ENCODE measurements around the gene SPAG17. TPM values are rescaled to one million over a fixed set of nuclear protein-coding genes. Genes with fewer than 3 reads are reported as not detected.

SPAG17 gene
- total RNA-seq, 2 experiments from 2014 or later, result not detected

GRCh38 chr1:118202076-118202608 lies 17.1 kb upstream of the SPAG17 start:
- Mint-ChIP-seq H3K36me3 (ENCODE audit: low read depth) (no peaks in the 10 kb centered on the region), H3K27ac (no peak overlapping the region), H3K27me3 (peaks cover 8% of the 10 kb centered on the region), H3K4me3 (no peak overlapping the region), H3K9me3 (no peaks in the 10 kb centered on the region), H3K4me1 (ENCODE audit: low read depth) (no peaks in the 10 kb centered on the region)
- no peaks in the 10 kb centered on the region for H3K27me3 ChIP-seq (ENCODE audit: control insufficient read depth in 1 of 2, insufficient read depth in 2 of 2, low read length in 2 of 2)
- POLR2A ChIA-PET, result no interaction called here
- no peaks in the 10 kb centered on the region for H3K4me1 ChIP-seq (ENCODE audit: insufficient read depth, low read length)
- ATAC-seq (ENCODE audit: poor library complexity) (no peak), DNase-seq (no peak)
- no peak for TF ChIP-seq CTCF (IDR thresholded peaks at IDR 0.05)
- no peaks in the 10 kb centered on the region for H3K9me3 ChIP-seq (ENCODE audit: control insufficient read depth in 1 of 2, insufficient read depth in 1 of 2, low read length in 2 of 2)
- H3K36me3 ChIP-seq (ENCODE audit: insufficient read depth, low read length), result no peaks in the 10 kb centered on the region
- CTCF ChIA-PET, result no interaction called here
- intact Hi-C loops (cut with DNase I, micrococcal nuclease), result no loop called here
- H3K4me3 ChIP-seq (ENCODE audit: low read length), result no peak overlapping the region
- no peak overlapping the region for H3K27ac ChIP-seq (ENCODE audit: low read depth in 1 of 2, low read length in 2 of 2)

- H3K36me3 ChIP-seq (ENCODE audit: insufficient read depth, low read length), result no peaks in the 10 kb centered on the region
- no peak for TF ChIP-seq CTCF (IDR thresholded peaks at IDR 0.05)
- intact Hi-C loops (cut with DNase I, micrococcal nuclease), result no loop called here
- H3K27me3 Mint-ChIP-seq, result peaks cover 8% of the 10 kb centered on the region
- H3K36me3 Mint-ChIP-seq (ENCODE audit: low read depth), result no peaks in the 10 kb centered on the region
- H3K4me3 ChIP-seq (ENCODE audit: low read length), result no peak overlapping the region
- no peak overlapping the region for H3K4me3 Mint-ChIP-seq
- H3K27ac Mint-ChIP-seq, result no peak overlapping the region
- DNase-seq (no peak), ATAC-seq (ENCODE audit: poor library complexity) (no peak)
- ChIA-PET POLR2A (no interaction called here), CTCF (no interaction called here)
- no peaks in the 10 kb centered on the region for H3K9me3 ChIP-seq (ENCODE audit: control insufficient read depth in 1 of 2, insufficient read depth in 1 of 2, low read length in 2 of 2)
- no peak overlapping the region for H3K27ac ChIP-seq (ENCODE audit: low read depth in 1 of 2, low read length in 2 of 2)
- no peaks in the 10 kb centered on the region for H3K4me1 ChIP-seq (ENCODE audit: insufficient read depth, low read length)
- H3K27me3 ChIP-seq (ENCODE audit: control insufficient read depth in 1 of 2, insufficient read depth in 2 of 2, low read length in 2 of 2), result no peaks in the 10 kb centered on the region
- no peaks in the 10 kb centered on the region for H3K4me1 Mint-ChIP-seq (ENCODE audit: low read depth)
- no peaks in the 10 kb centered on the region for H3K9me3 Mint-ChIP-seq
Observed at GRCh38 chr1:118201524-118201923, 16.5 kb upstream of the SPAG17 start.

- intact Hi-C loops (cut with DNase I, micrococcal nuclease), result no loop called here
- ChIA-PET POLR2A (no interaction called here), CTCF (no interaction called here)
- DNase-seq, result no peak
- no peaks in the 10 kb centered on the region for H3K36me3 Mint-ChIP-seq (ENCODE audit: low read depth)
- TF ChIP-seq CTCF (IDR thresholded peaks at IDR 0.05), result no peak
- Histone ChIP-seq H3K9me3 (ENCODE audit: control insufficient read depth in 1 of 2, insufficient read depth in 1 of 2, low read length in 2 of 2) (no peaks in the 10 kb centered on the region), H3K36me3 (ENCODE audit: insufficient read depth, low read length) (no peaks in the 10 kb centered on the region), H3K4me3 (ENCODE audit: low read length) (no peak overlapping the region), H3K27ac (ENCODE audit: low read depth in 1 of 2, low read length in 2 of 2) (no peak overlapping the region), H3K27me3 (ENCODE audit: control insufficient read depth in 1 of 2, insufficient read depth in 2 of 2, low read length in 2 of 2) (no peaks in the 10 kb centered on the region), H3K4me1 (ENCODE audit: insufficient read depth, low read length) (no peaks in the 10 kb centered on the region)
- H3K4me3 Mint-ChIP-seq, result no peak overlapping the region
- no peaks in the 10 kb centered on the region for H3K4me1 Mint-ChIP-seq (ENCODE audit: low read depth)
- ATAC-seq (ENCODE audit: poor library complexity), result no peak
- H3K27ac Mint-ChIP-seq, result no peak overlapping the region
- peaks cover 8% of the 10 kb centered on the region for H3K27me3 Mint-ChIP-seq
- H3K9me3 Mint-ChIP-seq, result no peaks in the 10 kb centered on the region
Observed at GRCh38 chr1:118200836-118201235, 15.8 kb upstream of the SPAG17 start.

All from CD4-positive, alpha-beta T cell (primary cell).